ENCODE results near the gene HEPHL1.

DNA sequence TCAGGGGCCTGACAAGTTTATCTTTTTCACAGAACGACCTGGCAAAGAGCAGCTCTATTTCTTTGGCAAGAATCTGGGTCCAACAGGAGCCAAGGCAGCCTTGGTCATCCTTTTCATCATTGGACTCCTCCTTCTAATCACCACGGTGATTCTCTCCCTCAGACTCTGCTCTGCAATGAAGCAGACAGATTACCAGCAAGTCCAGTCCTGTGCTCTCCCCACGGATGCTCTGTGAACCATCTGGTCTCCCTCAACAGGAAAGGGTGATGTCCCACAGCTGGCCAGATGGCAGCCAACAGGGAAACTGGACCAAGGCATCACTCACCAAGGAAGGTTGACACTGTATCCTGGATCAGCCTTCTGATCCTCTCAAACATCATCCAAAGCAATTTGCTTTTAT lies 90.5 kb downstream of the HEPHL1 start:
- TF ChIP-seq, protein P1, sequence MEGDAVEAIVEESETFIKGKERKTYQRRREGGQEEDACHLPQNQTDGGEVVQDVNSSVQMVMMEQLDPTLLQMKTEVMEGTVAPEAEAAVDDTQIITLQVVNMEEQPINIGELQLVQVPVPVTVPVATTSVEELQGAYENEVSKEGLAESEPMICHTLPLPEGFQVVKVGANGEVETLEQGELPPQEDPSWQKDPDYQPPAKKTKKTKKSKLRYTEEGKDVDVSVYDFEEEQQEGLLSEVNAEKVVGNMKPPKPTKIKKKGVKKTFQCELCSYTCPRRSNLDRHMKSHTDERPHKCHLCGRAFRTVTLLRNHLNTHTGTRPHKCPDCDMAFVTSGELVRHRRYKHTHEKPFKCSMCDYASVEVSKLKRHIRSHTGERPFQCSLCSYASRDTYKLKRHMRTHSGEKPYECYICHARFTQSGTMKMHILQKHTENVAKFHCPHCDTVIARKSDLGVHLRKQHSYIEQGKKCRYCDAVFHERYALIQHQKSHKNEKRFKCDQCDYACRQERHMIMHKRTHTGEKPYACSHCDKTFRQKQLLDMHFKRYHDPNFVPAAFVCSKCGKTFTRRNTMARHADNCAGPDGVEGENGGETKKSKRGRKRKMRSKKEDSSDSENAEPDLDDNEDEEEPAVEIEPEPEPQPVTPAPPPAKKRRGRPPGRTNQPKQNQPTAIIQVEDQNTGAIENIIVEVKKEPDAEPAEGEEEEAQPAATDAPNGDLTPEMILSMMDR (IDR thresholded peaks at IDR 0.05; ENCODE audit: low read length), result no peak
- no peak for TF ChIP-seq EZH2 (IDR thresholded peaks at IDR 0.05; ENCODE audit: borderline replicate concordance, low read length)

Measured in OCI-LY1 (cell line).